Neural progenitor cell (in vitro differentiated cells): ENCODE measurements around the gene CAPN11. TPM values are rescaled to one million over a fixed set of nuclear protein-coding genes. Genes with fewer than 3 reads are reported as not detected.
"Not testable (repeated sequence)": the region's sequence is repeated elsewhere in the genome, so short reads cannot be mapped to it uniquely, and the experiment has no call there.

Experiments
- DNase-seq: peaks from one replicate; pipeline ENCODE4 v3.0.0-alpha.2; 2016; ENCODE audit warnings: low spot score
- H2AFZ ChIP-seq: fragments of 200-600 bp; sonication (generic); replicated peaks from 2 replicates; pipeline ENCODE4 v1.6.1; 2016; ENCODE audit warnings: antibody characterized with exemption
- H3F3A ChIP-seq: fragments of 200-600 bp; sonication (generic); 2 replicates; pipeline ENCODE4 v1.6.1; 2016; ENCODE audit warnings: antibody characterized with exemption, low read depth
- H3K27ac ChIP-seq: fragments of 200-600 bp; sonication (generic); 2 replicates; pipeline ENCODE4 v1.5.1; 2016; ENCODE audit warnings: mild to moderate bottlenecking
- H3K27me3 ChIP-seq: fragments of 200-600 bp; sonication (generic); 2 replicates; pipeline ENCODE4 v1.6.1; 2016; ENCODE audit warnings: mild to moderate bottlenecking, moderate library complexity
- H3K36me3 ChIP-seq: fragments of 200-600 bp; sonication (generic); 2 replicates; pipeline ENCODE4 v1.5.1; 2016
- H3K4me1 ChIP-seq: fragments of 200-600 bp; sonication (generic); 2 replicates; pipeline ENCODE4 v1.6.1; 2016; ENCODE audit warnings: mixed run types
- H3K4me2 ChIP-seq: fragments of 200-600 bp; sonication (generic); 2 replicates; pipeline ENCODE4 v1.6.1; 2016
- H3K4me3 ChIP-seq: fragments of 200-600 bp; sonication (generic); 2 replicates; pipeline ENCODE4 v1.5.1; 2016
- H3K79me2 ChIP-seq: fragments of 200-600 bp; sonication (generic); 2 replicates; pipeline ENCODE4 v1.6.1; 2016; ENCODE audit warnings: low read depth
- H3K9ac ChIP-seq: fragments of 200-600 bp; sonication (generic); 2 replicates; pipeline ENCODE4 v1.6.1; 2016
- H3K9me3 ChIP-seq: fragments of 200-600 bp; sonication (generic); 2 replicates; pipeline ENCODE4 v1.5.1; 2016; ENCODE audit warnings: low read depth
- H4K20me1 ChIP-seq: fragments of 200-600 bp; sonication (generic); 2 replicates; pipeline ENCODE4 v1.6.1; 2016; ENCODE audit warnings: low read depth
- H3K27ac Mint-ChIP-seq: 3 replicates; pipeline ENCODE4 v1.8.0; 2021; ENCODE audit warnings: mixed read lengths
- H3K27me3 Mint-ChIP-seq: 2 replicates; pipeline ENCODE4 v1.8.0; 2022; ENCODE audit warnings: low read depth, mild to moderate bottlenecking, inconsistent platforms, moderate library complexity, mixed read lengths; ENCODE audit not compliant: insufficient read depth
- H3K36me3 Mint-ChIP-seq: 3 replicates; pipeline ENCODE4 v1.8.0; 2021; ENCODE audit warnings: mixed read lengths
- H3K4me1 Mint-ChIP-seq: 3 replicates; pipeline ENCODE4 v1.8.0; 2021; ENCODE audit warnings: mixed read lengths
- H3K4me3 Mint-ChIP-seq: 3 replicates; pipeline ENCODE4 v1.8.0; 2021; ENCODE audit warnings: mild to moderate bottlenecking, moderate library complexity, mixed read lengths
- H3K9me3 Mint-ChIP-seq: 3 replicates; pipeline ENCODE4 v1.8.0; 2020; ENCODE audit warnings: mixed read lengths
- CTCF ChIP-seq: fragments of 200-600 bp; sonication (generic); IDR thresholded peaks from 2 replicates; pipeline ENCODE4 v1.5.1; 2017; ENCODE audit warnings: antibody characterized with exemption, mild to moderate bottlenecking
- EZH2 ChIP-seq: fragments of 200-600 bp; sonication (generic); IDR thresholded peaks from 2 replicates; pipeline ENCODE4 v1.6.1; 2017; ENCODE audit warnings: antibody characterized with exemption, mild to moderate bottlenecking, moderate library complexity
- EZH2phosphoT487 ChIP-seq: fragments of 200-600 bp; sonication (generic); IDR thresholded peaks from 2 replicates; pipeline ENCODE4 v1.6.1; 2017; ENCODE audit warnings: antibody characterized with exemption
- total RNA-seq: library from RNA; depleted of rRNA; stranded (reverse); fragments of >200 nt; gene quantifications from 2 replicates; pipeline ENCODE4 v1.2.3, GENCODE V29; 2015; ENCODE audit warnings: low replicate concordance

The CAPN11 gene
- total RNA-seq, 1 donor from 2014 or later: 0.49 TPM

GRCh38 chr6:44139351-44139743 lies 19.3 kb upstream of the CAPN11 start:
- H4K20me1 ChIP-seq: no peaks in the 10 kb centered on the region
- no peaks in the 10 kb centered on the region for H3K27me3 ChIP-seq
- H3K9me3 ChIP-seq: no peaks in the 10 kb centered on the region
- H3K4me3 Mint-ChIP-seq: no peak overlapping the region
- no peaks in the 10 kb centered on the region for H3K9me3 Mint-ChIP-seq
- H3K4me3 ChIP-seq: no peak overlapping the region
- peak overlapping the region; percentile 35 for H3K4me2 ChIP-seq
- no peak for DNase-seq
- no peak overlapping the region for H3K9ac ChIP-seq
- no peak overlapping the region for H3K27ac Mint-ChIP-seq
- H3K36me3 ChIP-seq: no peaks in the 10 kb centered on the region
- peaks cover 27% of the 10 kb centered on the region for H3K4me1 Mint-ChIP-seq
- H3K36me3 Mint-ChIP-seq: peaks cover 17% of the 10 kb centered on the region
- H3K79me2 ChIP-seq: no peaks in the 10 kb centered on the region
- peaks cover 6% of the 10 kb centered on the region for H3F3A ChIP-seq
- peaks cover 6% of the 10 kb centered on the region for H3K27me3 Mint-ChIP-seq
- peaks cover 12% of the 10 kb centered on the region for H3K4me1 ChIP-seq
- no peak for TF ChIP-seq CTCF
- TF ChIP-seq EZH2phosphoT487: no peak
- TF ChIP-seq EZH2: no peak
- H3K27ac ChIP-seq: no peak overlapping the region
- H2AFZ ChIP-seq: no peak overlapping the region

- Histone ChIP-seq H3K79me2 (no peaks in the 10 kb centered on the region), H3F3A (no peaks in the 10 kb centered on the region), H3K9me3 (no peaks in the 10 kb centered on the region), H3K4me2 (no peak overlapping the region), H2AFZ (no peak overlapping the region), H3K4me3 (no peak overlapping the region), H4K20me1 (no peaks in the 10 kb centered on the region), H3K27me3 (no peaks in the 10 kb centered on the region), H3K27ac (no peak overlapping the region), H3K9ac (no peak overlapping the region), H3K36me3 (no peaks in the 10 kb centered on the region), H3K4me1 (peaks cover 11% of the 10 kb centered on the region)
- no peaks in the 10 kb centered on the region for H3K9me3 Mint-ChIP-seq
- DNase-seq: no peak
- peaks cover 2% of the 10 kb centered on the region for H3K27me3 Mint-ChIP-seq
- no peak overlapping the region for H3K27ac Mint-ChIP-seq
- TF ChIP-seq EZH2 (no peak), CTCF (no peak), EZH2phosphoT487 (no peak)
- peaks cover 17% of the 10 kb centered on the region for H3K36me3 Mint-ChIP-seq
- peaks cover 9% of the 10 kb centered on the region for H3K4me1 Mint-ChIP-seq
- H3K4me3 Mint-ChIP-seq: no peak overlapping the region
These were observed 15.8 kb upstream of the CAPN11 start for GRCh38 chr6:44142835-44143234.

- H3K4me3 Mint-ChIP-seq: no peak overlapping the region
- TF ChIP-seq EZH2phosphoT487 (no peak), CTCF (no peak), EZH2 (no peak)
- Histone ChIP-seq H3K27ac (no peak overlapping the region), H3K4me3 (no peak overlapping the region), H3K36me3 (no peaks in the 10 kb centered on the region), H3K4me1 (peaks cover 4% of the 10 kb centered on the region), H3K9me3 (no peaks in the 10 kb centered on the region), H3K79me2 (no peaks in the 10 kb centered on the region), H3K27me3 (no peaks in the 10 kb centered on the region), H3K9ac (no peak overlapping the region), H3K4me2 (no peak overlapping the region), H2AFZ (no peak overlapping the region), H4K20me1 (no peaks in the 10 kb centered on the region), H3F3A (no peaks in the 10 kb centered on the region)
- DNase-seq: no peak
- no peaks in the 10 kb centered on the region for H3K9me3 Mint-ChIP-seq
- peaks cover 19% of the 10 kb centered on the region for H3K36me3 Mint-ChIP-seq
- H3K27me3 Mint-ChIP-seq: peaks cover 2% of the 10 kb centered on the region
- peaks cover 4% of the 10 kb centered on the region for H3K4me1 Mint-ChIP-seq
- H3K27ac Mint-ChIP-seq: no peak overlapping the region
These were observed 14.9 kb upstream of the CAPN11 start for GRCh38 chr6:44143731-44144130.

GRCh38 chr6:44144536-44144935 lies 14.1 kb upstream of the CAPN11 start:
- not testable (repeated sequence) for H3K27me3 ChIP-seq, H3K9me3 ChIP-seq, H3K27me3 Mint-ChIP-seq, H3K4me3 Mint-ChIP-seq, DNase-seq, H3K4me1 ChIP-seq, H3K9me3 Mint-ChIP-seq, H2AFZ ChIP-seq, H3F3A ChIP-seq, H3K27ac Mint-ChIP-seq, H3K4me3 ChIP-seq, H4K20me1 ChIP-seq, H3K36me3 ChIP-seq, H3K4me1 Mint-ChIP-seq, H3K4me2 ChIP-seq, H3K27ac ChIP-seq, H3K79me2 ChIP-seq, H3K9ac ChIP-seq
- peaks cover 26% of the 10 kb centered on the region for H3K36me3 Mint-ChIP-seq
